AG04449 (cell line): ENCODE results near the gene STPG2.
"Not testable (repeated sequence)": the region's sequence is repeated elsewhere in the genome, so short reads cannot be mapped to it uniquely, and the experiment has no call there.

Source experiments
- CTCF ChIA-PET: fragments of 350-600 bp; formaldehyde crosslinking; extraction: SDS; loops from one replicate; lab custom pipeline; 2021; ENCODE audit warnings: antibody characterized with exemption; lab: Yijun Ruan, JAX
- POLR2A ChIA-PET: fragments of 400-600, 350-600 bp; formaldehyde crosslinking; extraction: SDS; loops from one replicate; lab custom pipeline; 2020; ENCODE audit warnings: antibody characterized with exemption, inconsistent platforms; lab: Yijun Ruan, JAX
- DNase-seq: peaks from one replicate; pipeline ENCODE4 v3.0.0-alpha.2; 2010; ENCODE audit warnings: low read depth, low spot score
- H3K4me3 ChIP-seq: 2 replicates; pipeline ENCODE4 v1.5.1; 2011; ENCODE audit warnings: low read depth, mild to moderate bottlenecking, control low read depth, low read length
- CTCF ChIP-seq: IDR thresholded peaks from one replicate; pipeline ENCODE4 v1.5.1; 2011; ENCODE audit warnings: mild to moderate bottlenecking, moderate library complexity, low read length, control low read depth, inconsistent platforms; ENCODE audit not compliant: insufficient read depth; ENCODE audit errors: missing control alignments

Gene STPG2

GRCh38 chr4:97923096-97923495, 220.2 kb downstream of the STPG2 start:
- no peak overlapping the region for H3K4me3 ChIP-seq
- no peak for TF ChIP-seq CTCF
- ChIA-PET CTCF (no interaction called here), POLR2A (no interaction called here)
- DNase-seq: no peak

- ChIA-PET POLR2A (no interaction called here), CTCF (no interaction called here)
- H3K4me3 ChIP-seq: no peak overlapping the region
- no peak for TF ChIP-seq CTCF
- DNase-seq: no peak
Measured at GRCh38 chr4:97917115-97917514, 226.2 kb downstream of the STPG2 start.

GRCh38 chr4:97912156-97912555, 231.1 kb downstream of the STPG2 start:
- DNase-seq: no peak
- H3K4me3 ChIP-seq: no peak overlapping the region
- CTCF ChIA-PET: no interaction called here
- TF ChIP-seq CTCF: no peak
- POLR2A ChIA-PET: no interaction called here

- POLR2A ChIA-PET: no interaction called here
- no peak for TF ChIP-seq CTCF
- CTCF ChIA-PET: no interaction called here
- no peak for DNase-seq
- no peak overlapping the region for H3K4me3 ChIP-seq
Measured at GRCh38 chr4:97911236-97911906, 231.9 kb downstream of the STPG2 start.

GRCh38 chr4:97910005-97910404, 233.3 kb downstream of the STPG2 start:
- ChIA-PET POLR2A (no interaction called here), CTCF (no interaction called here)
- no peak overlapping the region for H3K4me3 ChIP-seq
- DNase-seq: no peak
- TF ChIP-seq CTCF: no peak

GRCh38 chr4:97903436-97904189, 239.7 kb downstream of the STPG2 start:
- DNase-seq, POLR2A ChIA-PET, H3K4me3 ChIP-seq, CTCF ChIA-PET: not testable (repeated sequence)
